HAP-1 (cell line): ENCODE data around the gene EMC6.

Source experiments
- DNase-seq, 2 experiments: peaks; one replicate each; pipeline ENCODE4 v3.0.0-alpha.2; 2016 to 2020; ENCODE audit warnings: low spot score in 2 of 2
- H3K27me3 ChIP-seq: fragments of 250-450 bp; sonication (Bioruptor Pico); 2 replicates; pipeline ENCODE4 v1.5.1; 2020; ENCODE audit warnings: low read depth, mild to moderate bottlenecking, moderate library complexity
- H3K36me3 ChIP-seq: fragments of 250-450 bp; sonication (Bioruptor Pico); replicated peaks from 2 replicates; pipeline ENCODE4 v1.5.1; 2020; ENCODE audit warnings: mild to moderate bottlenecking
- H3K4me1 ChIP-seq: fragments of 250-450 bp; sonication (Bioruptor Pico); 2 replicates; pipeline ENCODE4 v1.5.1; 2020; ENCODE audit warnings: mild to moderate bottlenecking
- H3K4me3 ChIP-seq: fragments of 250-450 bp; sonication (Bioruptor Pico); 2 replicates; pipeline ENCODE4 v1.5.1; 2020; ENCODE audit warnings: mild to moderate bottlenecking, moderate library complexity
- H3K9me3 ChIP-seq: fragments of 250-450 bp; sonication (Bioruptor Pico); 2 replicates; pipeline ENCODE4 v1.5.1; 2020; ENCODE audit warnings: mild to moderate bottlenecking, moderate library complexity
- in situ Hi-C: fragments of 300-500 bp; cut with MboI; formaldehyde crosslinking; loops from 3 replicates; pipeline ENCODE4 v1.14.3; 2020; ENCODE audit warnings: low sequenced_read_pairs, inconsistent platforms, mixed read lengths

The EMC6 gene

GRCh38 chr17:3679531-3680126, 11.0 kb downstream of the EMC6 start:
- no peak overlapping the region for H3K4me3 ChIP-seq
- H3K4me1 ChIP-seq: no peaks in the 10 kb centered on the region
- DNase-seq: no peak
- in situ Hi-C loops: no loop called here
- H3K36me3 ChIP-seq: no peaks in the 10 kb centered on the region
- no peaks in the 10 kb centered on the region for H3K27me3 ChIP-seq
- no peaks in the 10 kb centered on the region for H3K9me3 ChIP-seq

GRCh38 chr17:3681057-3681456, 12.4 kb downstream of the EMC6 start:
- H3K9me3 ChIP-seq: no peaks in the 10 kb centered on the region
- H3K4me1 ChIP-seq: no peaks in the 10 kb centered on the region
- in situ Hi-C loops: no loop called here
- no peaks in the 10 kb centered on the region for H3K36me3 ChIP-seq
- DNase-seq: no peak
- H3K27me3 ChIP-seq: no peaks in the 10 kb centered on the region
- no peak overlapping the region for H3K4me3 ChIP-seq

GRCh38 chr17:3681565-3681964, 13.0 kb downstream of the EMC6 start:
- Histone ChIP-seq H3K27me3 (no peaks in the 10 kb centered on the region), H3K4me1 (no peaks in the 10 kb centered on the region), H3K9me3 (no peaks in the 10 kb centered on the region), H3K36me3 (no peaks in the 10 kb centered on the region), H3K4me3 (no peak overlapping the region)
- in situ Hi-C loops: no loop called here
- no peak for DNase-seq

GRCh38 chr17:3682033-3682432, 13.4 kb downstream of the EMC6 start:
- Histone ChIP-seq H3K36me3 (no peaks in the 10 kb centered on the region), H3K27me3 (no peaks in the 10 kb centered on the region), H3K4me3 (no peak overlapping the region), H3K4me1 (no peaks in the 10 kb centered on the region), H3K9me3 (no peaks in the 10 kb centered on the region)
- in situ Hi-C loops: no loop called here
- DNase-seq: no peak

- no peaks in the 10 kb centered on the region for H3K36me3 ChIP-seq
- no peaks in the 10 kb centered on the region for H3K4me1 ChIP-seq
- H3K9me3 ChIP-seq: no peaks in the 10 kb centered on the region
- H3K27me3 ChIP-seq: no peaks in the 10 kb centered on the region
- peak in 1 of 2 experiments; percentile 69 for DNase-seq
- in situ Hi-C loops: no loop called here
- no peak overlapping the region for H3K4me3 ChIP-seq
Observed at GRCh38 chr17:3683054-3683511, 14.5 kb downstream of the EMC6 start.

GRCh38 chr17:3685174-3685573, 16.6 kb downstream of the EMC6 start:
- Histone ChIP-seq H3K4me1 (no peaks in the 10 kb centered on the region), H3K4me3 (no peak overlapping the region), H3K9me3 (no peaks in the 10 kb centered on the region), H3K27me3 (no peaks in the 10 kb centered on the region), H3K36me3 (no peaks in the 10 kb centered on the region)
- DNase-seq: no peak
- in situ Hi-C loops: no loop called here

- in situ Hi-C loops: no loop called here
- H3K27me3 ChIP-seq: no peaks in the 10 kb centered on the region
- peaks cover 1% of the 10 kb centered on the region; the same call in 1 of the 2 replicates for H3K4me1 ChIP-seq
Observed at GRCh38 chr17:3688027-3688553, 19.5 kb downstream of the EMC6 start.

GRCh38 chr17:3688852-3689261, 20.2 kb downstream of the EMC6 start:
- Histone ChIP-seq H3K4me1 (peaks cover 4% of the 10 kb centered on the region; the same call in 1 of the 2 replicates), H3K36me3 (no peaks in the 10 kb centered on the region), H3K4me3 (no peak overlapping the region), H3K27me3 (no peaks in the 10 kb centered on the region), H3K9me3 (no peaks in the 10 kb centered on the region)
- in situ Hi-C loops: no loop called here
- DNase-seq: no peak

More at GRCh38 chr17:3688027-3688553, 19.5 kb downstream of the EMC6 start:
- no peaks in the 10 kb centered on the region for H3K36me3 ChIP-seq
- H3K9me3 ChIP-seq: no peaks in the 10 kb centered on the region
- DNase-seq: no peak
- H3K4me3 ChIP-seq: no peak overlapping the region

- Histone ChIP-seq H3K4me3 (no peak overlapping the region), H3K9me3 (no peaks in the 10 kb centered on the region), H3K36me3 (no peaks in the 10 kb centered on the region), H3K4me1 (peaks cover 8% of the 10 kb centered on the region), H3K27me3 (no peaks in the 10 kb centered on the region)
- DNase-seq: no peak
- in situ Hi-C loops: no loop called here
Observed at GRCh38 chr17:3689262-3690093, 20.9 kb downstream of the EMC6 start.

- no peaks in the 10 kb centered on the region for H3K27me3 ChIP-seq
- DNase-seq: no peak
- peaks cover 15% of the 10 kb centered on the region for H3K4me1 ChIP-seq
Observed at GRCh38 chr17:3690094-3690715, 21.6 kb downstream of the EMC6 start.

GRCh38 chr17:3691617-3692067, 23.0 kb downstream of the EMC6 start:
- H3K27me3 ChIP-seq: no peaks in the 10 kb centered on the region
- no peak overlapping the region for H3K4me3 ChIP-seq
- in situ Hi-C loops: no loop called here
- no peaks in the 10 kb centered on the region for H3K9me3 ChIP-seq
- DNase-seq: no peak
- peaks cover 24% of the 10 kb centered on the region for H3K4me1 ChIP-seq
- no peaks in the 10 kb centered on the region for H3K36me3 ChIP-seq

More at GRCh38 chr17:3690094-3690715, 21.6 kb downstream of the EMC6 start:
- Histone ChIP-seq H3K4me3 (no peak overlapping the region), H3K9me3 (no peaks in the 10 kb centered on the region), H3K36me3 (no peaks in the 10 kb centered on the region)
- in situ Hi-C loops: no loop called here

- peaks cover 24% of the 10 kb centered on the region for H3K4me1 ChIP-seq
- in situ Hi-C loops: no loop called here
Observed at GRCh38 chr17:3692346-3692745, 23.7 kb downstream of the EMC6 start.

GRCh38 chr17:3693141-3693540, 24.5 kb downstream of the EMC6 start:
- in situ Hi-C loops: no loop called here
- Histone ChIP-seq H3K36me3 (no peaks in the 10 kb centered on the region), H3K9me3 (no peaks in the 10 kb centered on the region), H3K27me3 (no peaks in the 10 kb centered on the region), H3K4me1 (peaks cover 24% of the 10 kb centered on the region), H3K4me3 (no peak overlapping the region)
- DNase-seq: no peak

More at GRCh38 chr17:3692346-3692745, 23.7 kb downstream of the EMC6 start:
- Histone ChIP-seq H3K9me3 (no peaks in the 10 kb centered on the region), H3K36me3 (no peaks in the 10 kb centered on the region), H3K27me3 (no peaks in the 10 kb centered on the region), H3K4me3 (no peak overlapping the region)
- DNase-seq: no peak

- no peak overlapping the region for H3K4me3 ChIP-seq
- no peak for DNase-seq
- no peaks in the 10 kb centered on the region for H3K9me3 ChIP-seq
- no peaks in the 10 kb centered on the region for H3K36me3 ChIP-seq
- in situ Hi-C loops: no loop called here
- no peaks in the 10 kb centered on the region for H3K27me3 ChIP-seq
- H3K4me1 ChIP-seq: peaks cover 24% of the 10 kb centered on the region
Observed at GRCh38 chr17:3693829-3694231, 25.2 kb downstream of the EMC6 start.
